ENCODE measurements around the gene PRKAR2B. TPM values are rescaled to one million over a fixed set of nuclear protein-coding genes. Genes with fewer than 3 reads are reported as not detected.

PRKAR2B gene
- total RNA-seq, 2 experiments from 2014 or later: 1.6 to 1.9 TPM

DNA sequence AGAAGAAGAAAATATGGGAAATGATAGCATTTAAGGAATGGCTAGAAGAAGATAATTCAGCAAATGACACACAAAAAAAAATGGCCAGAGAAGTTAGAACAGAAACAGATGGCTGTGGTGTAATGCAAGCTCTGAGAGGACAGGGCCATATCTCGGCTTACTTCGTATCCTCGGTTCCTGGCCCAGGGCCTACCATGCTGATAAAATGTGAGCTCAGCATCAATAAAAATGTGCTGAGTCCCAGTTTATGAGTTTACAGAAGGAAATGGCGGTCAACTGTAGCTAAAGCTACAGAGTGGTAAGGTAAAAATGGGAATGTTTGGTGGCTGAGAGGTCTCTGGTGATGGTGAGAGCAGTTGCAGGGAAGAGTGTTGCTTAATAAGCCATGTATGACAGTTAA lies 165.1 kb downstream of the PRKAR2B start:
- no peaks in the 10 kb centered on the region for H3K4me1 Mint-ChIP-seq (ENCODE audit: low read depth)
- H3K4me3 Mint-ChIP-seq: no peak overlapping the region
- POLR2A ChIA-PET: no interaction called here
- no peak for ATAC-seq
- CTCF ChIA-PET: interaction anchor here (1.0 kb wide), 1 partner anchor 16 kb away, joined by 3 read pairs; no protein-coding TSS in a partner anchor
- H3K36me3 Mint-ChIP-seq (ENCODE audit: low read depth): peaks cover 24% of the 10 kb centered on the region
- no peak for DNase-seq
- H3K27ac Mint-ChIP-seq: no peak overlapping the region
- H3K9me3 Mint-ChIP-seq (ENCODE audit: insufficient read depth): peaks cover 7% of the 10 kb centered on the region
- no peaks in the 10 kb centered on the region for H3K27me3 Mint-ChIP-seq (ENCODE audit: low read depth)

- DNase-seq (no peak), ATAC-seq (no peak)
- no peaks in the 10 kb centered on the region for H3K4me1 Mint-ChIP-seq (ENCODE audit: low read depth)
- CTCF ChIA-PET: no interaction called here
- H3K27ac Mint-ChIP-seq: no peak overlapping the region
- peaks cover 7% of the 10 kb centered on the region for H3K9me3 Mint-ChIP-seq (ENCODE audit: insufficient read depth)
- peaks cover 24% of the 10 kb centered on the region for H3K36me3 Mint-ChIP-seq (ENCODE audit: low read depth)
- H3K4me3 Mint-ChIP-seq: no peak overlapping the region
- H3K27me3 Mint-ChIP-seq (ENCODE audit: low read depth): no peaks in the 10 kb centered on the region
- POLR2A ChIA-PET: no interaction called here
These were observed 165.9 kb downstream of the PRKAR2B start for GRCh38 chr7:107210400-107210799.

Other genes starting within 250 kb of the PRKAR2B start
- 10 to 100 TPM; 53.1 to 55.6 TPM for gene PIK3CG, start 179.4 kb upstream of the PRKAR2B start, total RNA-seq
- gene HBP1, start 124.3 kb downstream of the PRKAR2B start, total RNA-seq: 10 to 100 TPM; 17.2 to 17.3 TPM

Data from activated CD8-positive, alpha-beta T cell treated with anti-CD3 and anti-CD28 coated beads, Interleukin-2, amount 10 ng/mL, durations not matched to agents 7 days and 5 days (primary cell).